ENCODE measurements around the gene RNASE4.

DNA sequence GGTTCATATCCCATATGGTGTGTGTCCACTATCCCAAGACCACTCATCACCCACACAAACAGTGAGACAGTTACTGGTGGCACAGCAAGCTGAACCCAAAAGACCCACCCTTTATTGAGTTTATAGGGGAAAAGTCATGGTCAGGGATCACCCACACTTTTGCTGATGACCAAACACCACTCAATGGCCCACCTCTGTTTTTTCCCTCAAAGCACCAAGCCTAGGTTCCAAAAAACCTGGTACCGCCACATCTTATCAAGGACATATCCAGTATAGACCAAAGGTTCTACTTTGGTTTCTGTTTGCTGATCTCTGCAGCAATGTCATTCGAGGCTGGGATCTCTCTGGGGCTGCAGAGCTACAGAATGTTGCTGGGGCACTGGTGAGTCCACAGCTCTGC is 23.2 kb upstream of the RNASE4 start:
- TF ChIP-seq, protein P1, sequence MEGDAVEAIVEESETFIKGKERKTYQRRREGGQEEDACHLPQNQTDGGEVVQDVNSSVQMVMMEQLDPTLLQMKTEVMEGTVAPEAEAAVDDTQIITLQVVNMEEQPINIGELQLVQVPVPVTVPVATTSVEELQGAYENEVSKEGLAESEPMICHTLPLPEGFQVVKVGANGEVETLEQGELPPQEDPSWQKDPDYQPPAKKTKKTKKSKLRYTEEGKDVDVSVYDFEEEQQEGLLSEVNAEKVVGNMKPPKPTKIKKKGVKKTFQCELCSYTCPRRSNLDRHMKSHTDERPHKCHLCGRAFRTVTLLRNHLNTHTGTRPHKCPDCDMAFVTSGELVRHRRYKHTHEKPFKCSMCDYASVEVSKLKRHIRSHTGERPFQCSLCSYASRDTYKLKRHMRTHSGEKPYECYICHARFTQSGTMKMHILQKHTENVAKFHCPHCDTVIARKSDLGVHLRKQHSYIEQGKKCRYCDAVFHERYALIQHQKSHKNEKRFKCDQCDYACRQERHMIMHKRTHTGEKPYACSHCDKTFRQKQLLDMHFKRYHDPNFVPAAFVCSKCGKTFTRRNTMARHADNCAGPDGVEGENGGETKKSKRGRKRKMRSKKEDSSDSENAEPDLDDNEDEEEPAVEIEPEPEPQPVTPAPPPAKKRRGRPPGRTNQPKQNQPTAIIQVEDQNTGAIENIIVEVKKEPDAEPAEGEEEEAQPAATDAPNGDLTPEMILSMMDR (IDR thresholded peaks at IDR 0.05) = no peak
- no peak for TF ChIP-seq POLR2A (IDR thresholded peaks at IDR 0.05)
